HG02759 (cell line): ENCODE measurements around the gene GRWD1.

Experiments
- ATAC-seq: cut with Tn5 transposase; IDR thresholded peaks from one replicate; pipeline ENCODE4 v1.9.1; 2021; ENCODE audit warnings: mild to moderate bottlenecking, moderate library complexity; ENCODE audit not compliant: unreplicated experiment

The GRWD1 gene

GRCh38 chr19:48455908-48456562 is 10.3 kb downstream of the GRWD1 start:
- no peak for ATAC-seq

DNA sequence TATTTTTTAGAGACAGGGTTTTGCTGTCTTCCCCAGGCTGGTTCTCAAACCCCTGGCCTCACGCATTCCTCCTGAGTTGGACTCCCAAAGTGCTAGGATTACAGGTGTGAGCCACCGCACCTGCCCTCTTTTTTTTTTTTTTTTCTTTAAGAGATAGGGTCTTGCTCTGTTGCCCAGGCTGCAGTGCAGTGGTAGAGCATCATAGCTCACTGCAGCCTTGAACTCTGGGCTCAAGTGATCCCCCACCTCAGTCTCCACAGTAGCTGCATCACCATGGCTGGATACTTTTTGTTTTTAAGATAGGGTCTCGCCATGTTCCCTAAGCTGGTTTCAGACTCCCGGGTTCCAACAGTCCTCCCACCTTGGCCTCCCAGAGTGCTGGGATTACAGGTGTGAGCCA is 11.1 kb downstream of the GRWD1 start:
- no peak for ATAC-seq

- no peak for ATAC-seq
Observed at GRCh38 chr19:48458016-48458415, 12.2 kb downstream of the GRWD1 start.

DNA sequence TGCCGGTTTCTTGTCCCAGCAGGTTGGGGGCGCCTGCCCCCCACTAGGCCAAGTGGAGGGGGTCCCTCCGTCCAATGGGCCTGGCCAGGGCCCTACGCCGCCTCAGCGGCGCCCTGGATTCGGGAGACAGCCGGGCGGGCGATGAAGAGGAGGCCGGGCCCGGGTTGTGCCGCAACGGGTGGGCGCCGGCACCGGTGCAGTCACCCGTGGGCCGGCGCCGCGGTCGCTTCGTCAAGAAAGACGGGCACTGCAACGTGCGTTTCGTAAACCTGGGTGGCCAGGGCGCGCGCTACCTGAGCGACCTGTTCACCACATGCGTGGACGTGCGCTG is 15.8 kb downstream of the GRWD1 start:
- no peak for ATAC-seq

- ATAC-seq: no peak
Observed at GRCh38 chr19:48461982-48462655, 16.3 kb downstream of the GRWD1 start.

DNA sequence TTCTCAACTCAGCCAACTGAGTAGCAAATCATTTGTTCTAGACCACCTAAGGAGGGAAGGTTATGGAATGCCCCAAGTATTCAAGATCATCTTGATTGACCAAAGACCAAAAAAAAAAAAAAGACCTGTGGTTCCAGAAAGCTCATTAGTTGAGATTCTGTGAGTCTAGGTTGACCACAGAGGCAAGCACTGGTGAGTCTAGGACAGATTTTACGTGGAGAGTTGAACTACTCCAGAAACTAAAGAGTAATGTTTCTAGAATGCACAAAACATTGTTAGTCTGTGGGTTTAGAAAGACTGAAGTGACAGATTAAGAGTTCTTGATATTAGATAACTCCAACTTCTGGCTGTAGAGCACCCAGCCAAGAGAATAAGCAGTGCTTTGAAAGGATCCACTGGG is 19.4 kb downstream of the GRWD1 start:
- ATAC-seq: no peak

- no peak for ATAC-seq
Observed at GRCh38 chr19:48466561-48467325, 21.0 kb downstream of the GRWD1 start.

GRCh38 chr19:48468772-48469288 is 23.0 kb downstream of the GRWD1 start:
- peak; percentile 91 for ATAC-seq

DNA sequence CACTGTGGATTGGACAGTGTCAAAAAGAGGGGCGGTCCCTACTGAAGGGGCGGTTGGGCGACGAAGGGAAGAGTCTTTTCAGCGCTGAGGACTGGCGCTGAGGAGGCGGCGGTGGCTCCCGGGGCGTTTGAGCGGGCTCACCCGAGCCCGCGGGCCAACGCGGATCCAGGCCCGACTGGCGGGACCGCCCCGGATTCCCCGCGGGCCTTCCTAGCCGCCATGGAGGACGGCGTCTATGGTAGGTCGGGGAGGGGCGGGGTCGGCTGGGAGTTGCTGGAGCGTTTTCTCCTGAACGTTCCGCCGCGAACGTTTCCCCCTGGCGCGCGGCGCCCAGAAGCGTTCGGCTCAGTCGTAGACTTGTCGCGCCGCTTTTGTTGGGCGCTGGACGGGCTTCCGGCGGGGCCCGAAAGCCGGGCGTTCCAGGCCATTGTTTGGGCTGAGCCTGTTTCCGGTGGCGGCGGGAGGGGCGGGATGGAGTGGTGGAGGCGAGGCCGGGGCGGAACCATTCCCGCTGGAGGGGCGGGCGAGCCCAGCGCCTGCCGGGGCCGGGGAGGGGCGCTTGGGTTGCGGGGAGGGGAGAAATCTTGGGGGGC is 23.6 kb downstream of the GRWD1 start, which contains the start of gene CYTH2:
Gene CYTH2 (plus strand): TSS at position 81 of the 593 bp plus-strand sequence. CDS start 139 bp downstream, at position 220.
- peak; percentile 28 for ATAC-seq

GRCh38 chr19:48469934-48470680 is 24.3 kb downstream of the GRWD1 start:
- no peak for ATAC-seq

GRCh38 chr19:48470856-48471255 is 25.1 kb downstream of the GRWD1 start:
- no peak for ATAC-seq

GRCh38 chr19:48471836-48472235 is 26.1 kb downstream of the GRWD1 start:
- no peak for ATAC-seq

DNA sequence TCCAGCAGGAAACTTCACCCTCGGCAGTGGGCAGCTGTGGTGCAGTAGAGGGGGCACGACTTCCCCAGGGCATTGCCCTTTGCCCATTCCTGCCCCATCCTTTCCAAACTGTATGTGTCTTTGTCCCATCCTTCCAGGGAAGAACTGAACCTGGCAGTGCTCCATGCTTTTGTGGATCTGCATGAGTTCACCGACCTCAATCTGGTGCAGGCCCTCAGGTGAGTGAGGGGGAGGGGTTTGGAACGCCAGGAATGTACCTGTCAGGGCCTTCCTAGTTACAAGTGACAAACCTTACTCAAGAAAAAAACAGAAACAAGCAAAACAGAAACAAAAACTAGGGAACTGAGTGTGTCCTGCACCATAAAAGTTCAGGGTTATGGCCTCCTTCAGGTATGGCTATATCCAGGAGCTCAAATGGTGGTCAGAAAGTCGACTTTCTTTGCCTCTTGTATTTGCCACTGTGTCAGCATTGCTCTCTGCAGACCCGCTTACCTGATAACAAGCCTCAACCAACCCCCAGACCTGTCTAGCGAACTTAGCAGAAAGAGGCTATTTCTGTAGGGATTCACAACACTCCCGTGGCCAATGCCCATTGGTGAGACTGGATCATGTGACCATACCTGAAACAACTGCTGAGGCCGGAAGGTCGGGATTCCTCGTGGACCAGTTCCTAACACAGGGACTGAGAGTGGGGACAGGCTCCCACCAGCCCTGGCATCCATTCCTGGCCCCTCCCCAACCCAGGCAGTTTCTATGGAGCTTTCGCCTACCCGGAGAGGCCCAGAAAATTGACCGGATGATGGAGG is 27.6 kb downstream of the GRWD1 start:
- no peak for ATAC-seq

DNA sequence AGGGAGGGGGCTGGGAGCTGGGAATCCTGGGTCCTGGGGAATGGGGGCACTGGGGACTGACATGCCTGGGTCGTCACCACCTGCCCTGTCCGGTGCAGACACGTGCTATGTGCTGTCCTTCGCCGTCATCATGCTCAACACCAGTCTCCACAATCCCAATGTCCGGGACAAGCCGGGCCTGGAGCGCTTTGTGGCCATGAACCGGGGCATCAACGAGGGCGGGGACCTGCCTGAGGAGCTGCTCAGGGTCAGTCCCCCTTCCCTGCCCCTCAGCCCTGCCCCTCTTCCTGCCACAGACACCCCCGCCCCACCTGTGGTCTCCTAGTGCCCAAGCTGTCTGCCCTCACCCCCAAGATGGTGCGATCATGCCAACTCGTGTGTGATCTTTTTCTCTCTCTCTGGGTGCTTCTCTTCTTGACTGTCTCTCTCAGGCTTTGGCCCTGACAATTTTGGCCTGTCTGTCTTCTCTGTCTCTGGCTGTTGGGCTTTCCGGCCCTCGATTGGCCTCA is 28.4 kb downstream of the GRWD1 start:
- no peak for ATAC-seq

DNA sequence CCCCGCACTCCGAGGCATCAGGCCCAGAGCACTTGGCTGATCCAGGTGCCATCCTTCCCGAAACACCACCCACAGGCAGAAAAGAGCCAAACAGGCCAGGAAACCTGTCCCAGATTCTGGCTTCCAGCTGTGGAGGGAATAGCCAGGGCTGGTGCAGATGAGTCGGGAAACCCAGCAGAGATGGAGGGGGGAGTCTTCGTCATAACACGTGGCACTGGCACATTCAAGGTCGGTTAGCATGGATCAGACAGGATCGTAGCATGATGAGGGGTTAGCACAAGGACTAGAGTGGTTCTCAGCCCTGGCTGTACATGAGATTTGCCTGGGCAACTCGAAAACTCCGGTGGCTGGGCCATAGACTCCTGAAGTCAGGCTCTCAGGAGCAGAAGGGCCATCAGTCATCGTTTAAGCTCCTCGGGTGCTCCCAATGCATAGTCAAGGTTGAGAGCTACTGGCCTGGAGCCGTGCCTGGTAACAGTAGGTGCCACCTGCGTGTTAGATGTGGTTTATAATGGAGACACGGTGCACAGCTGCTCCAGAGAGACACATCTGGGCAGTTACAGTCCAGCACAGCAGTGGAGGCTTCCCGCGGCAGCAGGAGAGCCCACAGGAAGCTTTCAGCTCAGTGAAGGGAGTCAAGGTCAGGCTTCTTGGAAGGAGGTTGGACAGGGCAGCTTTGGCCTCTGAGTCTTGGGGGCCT is 29.7 kb downstream of the GRWD1 start:
- ATAC-seq: no peak

DNA sequence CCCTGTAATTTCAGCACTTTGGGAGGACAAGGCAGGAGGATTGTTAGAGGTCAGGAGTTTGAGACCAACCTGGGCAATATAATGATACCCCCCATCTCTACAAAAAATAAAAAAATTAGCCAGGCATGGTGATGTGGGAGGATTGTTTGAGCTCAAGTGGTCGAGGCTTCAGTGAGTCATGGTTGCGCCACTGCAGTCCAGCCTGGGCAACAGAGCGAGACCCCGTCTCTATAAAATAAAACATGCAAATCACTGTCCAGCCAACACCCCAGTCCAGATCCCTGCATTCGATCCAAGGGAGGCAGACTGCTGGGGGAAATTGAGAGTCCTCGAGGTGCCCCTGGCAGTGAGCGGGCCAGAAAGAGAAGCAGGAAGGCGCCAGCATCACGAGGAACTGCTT is 30.4 kb downstream of the GRWD1 start:
- ATAC-seq: no peak

- ATAC-seq: no peak
Observed at GRCh38 chr19:48477067-48477685, 31.4 kb downstream of the GRWD1 start.

- ATAC-seq: no peak
Observed at GRCh38 chr19:48477698-48478338, 32.0 kb downstream of the GRWD1 start.
